PC-9 (cell line): ENCODE measurements around the gene MRPS9. TPM values are rescaled to one million over a fixed set of nuclear protein-coding genes. Genes with fewer than 3 reads are reported as not detected.

ENCODE experiments used
- BruUV-seq: library from RNA; stranded (reverse); fragments of 400-500 nt; replicated peaks from 2 replicates; lab custom pipeline; 2021; lab: Mats Ljungman, UMichigan
- CTCF ChIA-PET: fragments of 300-600 bp; sonication (Branson Sonifier 250); formaldehyde crosslinking; loops from one replicate; lab custom pipeline; 2022; ENCODE audit warnings: antibody characterized with exemption; lab: Charles Lee
- POLR2A ChIA-PET: fragments of 300-600 bp; sonication (Branson Sonifier 250); formaldehyde crosslinking; loops from one replicate; lab custom pipeline; 2022; ENCODE audit warnings: antibody characterized with exemption; ENCODE audit not compliant: unreplicated experiment; lab: Charles Lee
- DNase-seq, 2 experiments: peaks; one replicate each; pipeline versions ENCODE4 v3.0.0 to v3.0.0-alpha.2; 2015 to 2022; ENCODE audit warnings: mixed read lengths in 1 of 2
- H2AFZ ChIP-seq: fragments of 200-600 bp; sonication (generic); 2 replicates; pipeline ENCODE4 v1.8.1; 2017; ENCODE audit warnings: antibody characterized with exemption
- H3F3A ChIP-seq: fragments of 200-600 bp; sonication (generic); 2 replicates; pipeline ENCODE4 v1.8.1; 2017; ENCODE audit warnings: antibody characterized with exemption, mild to moderate bottlenecking, low read depth; ENCODE audit not compliant: insufficient read depth
- H3K27ac ChIP-seq: fragments of 200-600 bp; sonication (generic); 2 replicates; pipeline ENCODE4 v1.6.1; 2016; ENCODE audit warnings: mixed run types
- H3K27me3 ChIP-seq: fragments of 200-600 bp; sonication (generic); 2 replicates; pipeline ENCODE4 v1.6.1; 2016; ENCODE audit warnings: low read depth, mixed run types; ENCODE audit not compliant: insufficient read depth
- H3K36me3 ChIP-seq: fragments of 200-600 bp; sonication (generic); 2 replicates; pipeline ENCODE4 v1.6.1; 2016; ENCODE audit warnings: low read depth, mixed run types
- H3K4me1 ChIP-seq: fragments of 200-600 bp; sonication (generic); replicated peaks from 2 replicates; pipeline ENCODE4 v1.6.1; 2016; ENCODE audit warnings: mixed run types; ENCODE audit not compliant: insufficient read depth
- H3K4me2 ChIP-seq: fragments of 200-600 bp; sonication (generic); 2 replicates; pipeline ENCODE4 v1.6.1; 2017; ENCODE audit warnings: mixed run types
- H3K4me3 ChIP-seq: fragments of 200-600 bp; sonication (generic); 2 replicates; pipeline ENCODE4 v1.6.1; 2016; ENCODE audit warnings: mixed run types
- H3K79me2 ChIP-seq: fragments of 200-600 bp; sonication (generic); 2 replicates; pipeline ENCODE4 v1.6.1; 2017; ENCODE audit warnings: low read depth, mixed run types
- H3K9me2 ChIP-seq: fragments of 200-600 bp; sonication (generic); 2 replicates; pipeline ENCODE4 v1.8.1; 2017; ENCODE audit warnings: mild to moderate bottlenecking; ENCODE audit not compliant: insufficient read depth
- H3K9me3 ChIP-seq: fragments of 200-600 bp; sonication (generic); 2 replicates; pipeline ENCODE4 v1.8.1; 2016; ENCODE audit warnings: low read depth; ENCODE audit not compliant: insufficient read depth
- H4K20me1 ChIP-seq: fragments of 200-600 bp; sonication (generic); 2 replicates; pipeline ENCODE4 v1.8.1; 2017; ENCODE audit not compliant: insufficient read depth
- CTCF ChIP-seq: fragments of 200-600 bp; sonication (generic); conservative IDR thresholded peaks from 2 replicates; pipeline ENCODE4 v1.6.1; 2017; ENCODE audit warnings: mixed run types, antibody characterized with exemption, mild to moderate bottlenecking, moderate library complexity
- EZH2 ChIP-seq: fragments of 200-600 bp; sonication (generic); IDR thresholded peaks from 2 replicates; pipeline ENCODE4 v1.8.0; 2017; ENCODE audit warnings: antibody characterized with exemption, low read depth
- intact Hi-C: fragments of 100-400 bp; cut with micrococcal nuclease; formaldehyde crosslinking; loops from one replicate; pipeline ENCODE4 v1.10.0; 2022; ENCODE audit not compliant: unreplicated experiment
- total RNA-seq: library from RNA; stranded (reverse); gene quantifications from 2 replicates; pipeline ENCODE4 v1.2.3, GENCODE V29; 2021

The MRPS9 gene
- total RNA-seq, 1 experiment from 2014 or later, result 27.0 TPM

- no peaks in the 10 kb centered on the region for H3K9me2 ChIP-seq
- ChIA-PET POLR2A (no interaction called here), CTCF (no interaction called here)
- no peak overlapping the region for H3K27ac ChIP-seq
- no peak for DNase-seq
- no peak overlapping the region for H3K4me3 ChIP-seq
- H3K36me3 ChIP-seq, result no peaks in the 10 kb centered on the region
- no TSS peak for BruUV-seq
- no peaks in the 10 kb centered on the region for H3K9me3 ChIP-seq
- H3K4me2 ChIP-seq, result no peak overlapping the region
- TF ChIP-seq EZH2 (no peak), CTCF (no peak)
- H3K27me3 ChIP-seq, result peaks cover 6% of the 10 kb centered on the region; the same call in 1 of the 2 replicates
- no peaks in the 10 kb centered on the region for H4K20me1 ChIP-seq
- no peaks in the 10 kb centered on the region for H3F3A ChIP-seq
- H3K79me2 ChIP-seq, result no peaks in the 10 kb centered on the region
- H2AFZ ChIP-seq, result no peak overlapping the region
- intact Hi-C loops, result no loop called here
- H3K4me1 ChIP-seq, result no peaks in the 10 kb centered on the region
Observed at GRCh38 chr2:105121434-105121833, 83.6 kb downstream of the MRPS9 start.

- intact Hi-C loops, result no loop called here
- H3K4me3 ChIP-seq, result no peak overlapping the region
- H3K27me3 ChIP-seq, result peaks cover 11% of the 10 kb centered on the region
- no peak overlapping the region for H2AFZ ChIP-seq
- H3K9me2 ChIP-seq, result no peaks in the 10 kb centered on the region
- BruUV-seq, result no TSS peak
- no peak overlapping the region for H3K27ac ChIP-seq
- no peaks in the 10 kb centered on the region for H3K79me2 ChIP-seq
- no peaks in the 10 kb centered on the region for H3K4me1 ChIP-seq
- ChIA-PET POLR2A (no interaction called here), CTCF (no interaction called here)
- no peaks in the 10 kb centered on the region for H3K36me3 ChIP-seq
- TF ChIP-seq EZH2 (no peak), CTCF (no peak)
- H3F3A ChIP-seq, result no peaks in the 10 kb centered on the region
- H3K4me2 ChIP-seq, result no peak overlapping the region
- no peak for DNase-seq
- no peaks in the 10 kb centered on the region for H4K20me1 ChIP-seq
- no peaks in the 10 kb centered on the region for H3K9me3 ChIP-seq
Observed at GRCh38 chr2:105125428-105125827, 87.6 kb downstream of the MRPS9 start.

DNA sequence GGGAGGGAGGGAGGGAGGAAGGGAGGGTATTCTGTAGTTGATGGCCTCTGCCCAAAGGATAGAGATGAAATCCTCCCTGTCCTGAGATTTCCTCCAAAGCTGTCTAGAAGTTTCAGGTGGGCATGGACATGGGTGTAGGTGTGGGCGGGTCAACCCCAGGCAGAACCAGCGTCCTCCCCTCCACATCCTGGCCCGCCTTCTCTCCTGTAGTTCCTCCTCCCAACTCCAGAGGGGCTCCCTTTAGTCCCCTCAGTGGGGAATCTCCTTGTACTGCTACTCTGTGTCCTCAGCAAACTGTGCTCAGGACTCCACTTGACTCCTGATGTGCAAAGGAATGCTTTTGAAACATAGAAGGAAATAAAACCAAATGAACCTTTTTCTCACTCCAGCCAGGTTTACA, 88.1 kb downstream of the MRPS9 start:
- intact Hi-C loops, result no loop called here
- Histone ChIP-seq H3K4me2 (no peak overlapping the region), H2AFZ (no peak overlapping the region), H3K9me3 (no peaks in the 10 kb centered on the region), H4K20me1 (no peaks in the 10 kb centered on the region), H3K27ac (no peak overlapping the region), H3K9me2 (no peaks in the 10 kb centered on the region), H3K79me2 (no peaks in the 10 kb centered on the region), H3K4me1 (no peaks in the 10 kb centered on the region), H3K27me3 (peaks cover 12% of the 10 kb centered on the region), H3F3A (no peaks in the 10 kb centered on the region), H3K36me3 (no peaks in the 10 kb centered on the region), H3K4me3 (no peak overlapping the region)
- CTCF ChIA-PET, result no interaction called here
- DNase-seq, result no peak
- BruUV-seq, result no TSS peak
- POLR2A ChIA-PET, result no interaction called here
- TF ChIP-seq EZH2 (no peak), CTCF (no peak)
